Prostate gland (tissue), 2 donors: ENCODE measurements around the gene ARL14EPL.

Experiments used
- CTCF ChIP-seq, 4 experiments: fragments of 200-600 bp in 2 of 4; fragments of 450-650 bp in 2 of 4; sonication (generic) in 2 of 4; IDR thresholded peaks; 1 replicate in 3 of 4; 2 replicates in 1 of 4; pipeline ENCODE4 v1.5.1; 2016 to 2019; ENCODE audit warnings: antibody characterized with exemption in 4 of 4, mild to moderate bottlenecking in 2 of 4, moderate library complexity in 2 of 4
- POLR2A ChIP-seq: fragments of 450-650 bp; IDR thresholded peaks from one replicate; pipeline ENCODE4 v1.6.1; 2016; ENCODE audit warnings: antibody characterized with exemption, mild to moderate bottlenecking

- TF ChIP-seq CTCF (IDR thresholded peaks at IDR 0.05) (no peak), POLR2A (no peak)
Observed at GRCh38 chr5:116004248-116004647, 28.0 kb upstream of the ARL14EPL start.
